Thyroid gland (tissue), 4 donors: Measurements from ENCODE around the gene RNU6-1.

Experiments used
- CTCF ChIP-seq, 6 experiments: fragments of 200-600 bp in 3 of 6; fragments of 450-650 bp in 3 of 6; sonication (generic) in 3 of 6; IDR thresholded peaks; one replicate each; pipeline ENCODE4 v1.5.1; 2016 to 2019; ENCODE audit warnings: antibody characterized with exemption in 6 of 6, mild to moderate bottlenecking in 2 of 6, inconsistent platforms in 1 of 6, moderate library complexity in 1 of 6
- POLR2A ChIP-seq, 2 donors: fragments of 450-650 bp; IDR thresholded peaks; one replicate each; pipeline ENCODE4 v1.6.1; 2017; ENCODE audit warnings: antibody characterized with exemption in 2 of 2, mild to moderate bottlenecking in 2 of 2, moderate library complexity in 1 of 2

- TF ChIP-seq CTCF (IDR thresholded peaks at IDR 0.05) (peak; percentile 79 to 97 (median 87)), POLR2A (IDR thresholded peaks at IDR 0.05) (peak in 1 of 2 donors; percentile 63)
These were observed 23.7 kb upstream of the RNU6-1 start for GRCh38 chr15:67863442-67863987.
